Activated naive CD4-positive, alpha-beta T cell treated with anti-CD3 and anti-CD28 coated beads, Interleukin-2, amount 10 ng/mL, durations not matched to agents 7 days and 5 days (primary cell): ENCODE results near the gene KRT80.

Experiments
- CTCF ChIA-PET: fragments of 350-600 bp; sonication (Branson Sonifier 250); formaldehyde crosslinking; loops from one replicate; lab custom pipeline; 2021; ENCODE audit warnings: antibody characterized with exemption; lab: Charles Lee
- DNase-seq: peaks from one replicate; pipeline ENCODE4 v3.0.0-alpha.2; 2020
- H3K27ac Mint-ChIP-seq: one replicate; pipeline ENCODE4 v1.8.0; 2021; ENCODE audit warnings: mild to moderate bottlenecking, moderate library complexity, mixed read lengths
- H3K27me3 Mint-ChIP-seq: one replicate; pipeline ENCODE4 v1.8.0; 2021; ENCODE audit warnings: mild to moderate bottlenecking, mixed read lengths
- H3K36me3 Mint-ChIP-seq: one replicate; pipeline ENCODE4 v1.8.0; 2021; ENCODE audit warnings: mixed read lengths
- H3K4me1 Mint-ChIP-seq: one replicate; pipeline ENCODE4 v1.8.0; 2021; ENCODE audit warnings: mixed read lengths
- H3K4me3 Mint-ChIP-seq: one replicate; pipeline ENCODE4 v1.8.0; 2021; ENCODE audit warnings: mild to moderate bottlenecking, moderate library complexity, mixed read lengths
- H3K9me3 Mint-ChIP-seq: one replicate; pipeline ENCODE4 v1.8.0; 2021; ENCODE audit warnings: mixed read lengths

Gene KRT80

GRCh38 chr12:52222692-52223091 is 30.9 kb upstream of the KRT80 start:
- CTCF ChIA-PET = interaction anchor here (0.8 to 6.4 kb wide), 16 partner anchors 8 to 147 kb away, joined by 3 to 89 read pairs (median 8); partner anchors contain the start of gene KRT80

GRCh38 chr12:52221912-52222457 is 30.2 kb upstream of the KRT80 start:
- H3K36me3 Mint-ChIP-seq = no peaks in the 10 kb centered on the region
- CTCF ChIA-PET = interaction anchor here (0.6 to 6.4 kb wide), 30 partner anchors 8 to 358 kb away, joined by 3 to 89 read pairs (median 5); partner anchors contain the start of gene KRT80
- H3K27me3 Mint-ChIP-seq = peaks cover 65% of the 10 kb centered on the region
- H3K4me3 Mint-ChIP-seq = no peak overlapping the region
- DNase-seq = peak; percentile 88
- H3K9me3 Mint-ChIP-seq = no peaks in the 10 kb centered on the region
- no peak overlapping the region for H3K27ac Mint-ChIP-seq
- peaks cover 5% of the 10 kb centered on the region for H3K4me1 Mint-ChIP-seq

More at GRCh38 chr12:52222692-52223091, 30.9 kb upstream of the KRT80 start:
- no peak for DNase-seq
- H3K36me3 Mint-ChIP-seq = no peaks in the 10 kb centered on the region
- H3K4me1 Mint-ChIP-seq = peaks cover 5% of the 10 kb centered on the region
- peaks cover 66% of the 10 kb centered on the region for H3K27me3 Mint-ChIP-seq
- H3K4me3 Mint-ChIP-seq = no peak overlapping the region
- no peaks in the 10 kb centered on the region for H3K9me3 Mint-ChIP-seq
- H3K27ac Mint-ChIP-seq = no peak overlapping the region

GRCh38 chr12:52221070-52221781 is 29.4 kb upstream of the KRT80 start:
- peaks cover 5% of the 10 kb centered on the region for H3K4me1 Mint-ChIP-seq
- DNase-seq = no peak
- peaks cover 61% of the 10 kb centered on the region for H3K27me3 Mint-ChIP-seq
- CTCF ChIA-PET = interaction anchor here (0.6 to 6.4 kb wide), 32 partner anchors 8 to 658 kb away, joined by 3 to 89 read pairs (median 5); partner anchors contain the start of genes KRT7 and KRT80
- no peak overlapping the region for H3K27ac Mint-ChIP-seq
- no peaks in the 10 kb centered on the region for H3K9me3 Mint-ChIP-seq
- H3K36me3 Mint-ChIP-seq = no peaks in the 10 kb centered on the region
- H3K4me3 Mint-ChIP-seq = no peak overlapping the region

GRCh38 chr12:52220477-52220876 is 28.7 kb upstream of the KRT80 start:
- Mint-ChIP-seq H3K27me3 (peaks cover 61% of the 10 kb centered on the region), H3K9me3 (no peaks in the 10 kb centered on the region), H3K4me3 (no peak overlapping the region), H3K36me3 (no peaks in the 10 kb centered on the region), H3K27ac (no peak overlapping the region), H3K4me1 (peaks cover 5% of the 10 kb centered on the region)
- no peak for DNase-seq
- CTCF ChIA-PET = interaction anchor here (1.1 to 6.4 kb wide), 10 partner anchors 10 to 659 kb away, joined by 3 to 89 read pairs (median 8); partner anchors contain the start of gene KRT7

- CTCF ChIA-PET = no interaction called here
- H3K27me3 Mint-ChIP-seq = peaks cover 61% of the 10 kb centered on the region
- H3K4me3 Mint-ChIP-seq = no peak overlapping the region
- H3K9me3 Mint-ChIP-seq = no peaks in the 10 kb centered on the region
- H3K27ac Mint-ChIP-seq = no peak overlapping the region
- H3K36me3 Mint-ChIP-seq = no peaks in the 10 kb centered on the region
- no peak for DNase-seq
- H3K4me1 Mint-ChIP-seq = peaks cover 5% of the 10 kb centered on the region
These were observed 26.2 kb upstream of the KRT80 start for GRCh38 chr12:52218001-52218400.

GRCh38 chr12:52217223-52217622 is 25.4 kb upstream of the KRT80 start:
- Mint-ChIP-seq H3K27ac (no peak overlapping the region), H3K36me3 (no peaks in the 10 kb centered on the region), H3K4me3 (no peak overlapping the region), H3K27me3 (peaks cover 68% of the 10 kb centered on the region), H3K9me3 (no peaks in the 10 kb centered on the region), H3K4me1 (peaks cover 5% of the 10 kb centered on the region)
- CTCF ChIA-PET = interaction anchor here (1.1 kb wide), 1 partner anchor 69 kb away, joined by 3 read pairs; no protein-coding TSS in a partner anchor
- DNase-seq = no peak

GRCh38 chr12:52216807-52217206 is 25.0 kb upstream of the KRT80 start:
- CTCF ChIA-PET = interaction anchor here (0.8 to 1.1 kb wide), 2 partner anchors 64 to 70 kb away, joined by 3 read pairs; no protein-coding TSS in a partner anchor
- H3K27me3 Mint-ChIP-seq = peaks cover 68% of the 10 kb centered on the region
- no peak overlapping the region for H3K27ac Mint-ChIP-seq
- peaks cover under 1% of the 10 kb centered on the region for H3K4me1 Mint-ChIP-seq
- no peak for DNase-seq
- H3K4me3 Mint-ChIP-seq = no peak overlapping the region
- H3K9me3 Mint-ChIP-seq = no peaks in the 10 kb centered on the region
- no peaks in the 10 kb centered on the region for H3K36me3 Mint-ChIP-seq

- Mint-ChIP-seq H3K27me3 (peaks cover 74% of the 10 kb centered on the region), H3K36me3 (no peaks in the 10 kb centered on the region), H3K27ac (no peak overlapping the region), H3K9me3 (no peaks in the 10 kb centered on the region), H3K4me3 (no peak overlapping the region), H3K4me1 (no peaks in the 10 kb centered on the region)
- no peak for DNase-seq
- CTCF ChIA-PET = interaction anchor here (0.8 to 1.3 kb wide), 4 partner anchors 22 to 664 kb away, joined by 3 to 4 read pairs (median 4); no protein-coding TSS in a partner anchor
These were observed 24.3 kb upstream of the KRT80 start for GRCh38 chr12:52216100-52216499.

- no peak overlapping the region for H3K27ac Mint-ChIP-seq
- peaks cover 77% of the 10 kb centered on the region for H3K27me3 Mint-ChIP-seq
- CTCF ChIA-PET = interaction anchor here (1.1 to 1.3 kb wide), 3 partner anchors 23 to 664 kb away, joined by 3 to 4 read pairs (median 4); no protein-coding TSS in a partner anchor
- DNase-seq = no peak
- no peaks in the 10 kb centered on the region for H3K36me3 Mint-ChIP-seq
- H3K4me1 Mint-ChIP-seq = no peaks in the 10 kb centered on the region
- H3K4me3 Mint-ChIP-seq = no peak overlapping the region
- no peaks in the 10 kb centered on the region for H3K9me3 Mint-ChIP-seq
These were observed 23.8 kb upstream of the KRT80 start for GRCh38 chr12:52215587-52216031.

GRCh38 chr12:52214421-52214802 is 22.6 kb upstream of the KRT80 start:
- no peak overlapping the region for H3K4me3 Mint-ChIP-seq
- no peaks in the 10 kb centered on the region for H3K9me3 Mint-ChIP-seq
- no peaks in the 10 kb centered on the region for H3K36me3 Mint-ChIP-seq
- CTCF ChIA-PET = interaction anchor here (0.9 to 1.6 kb wide), 5 partner anchors 11 to 80 kb away, joined by 3 to 8 read pairs (median 5); no protein-coding TSS in a partner anchor
- H3K27ac Mint-ChIP-seq = no peak overlapping the region
- peaks cover 73% of the 10 kb centered on the region for H3K27me3 Mint-ChIP-seq
- no peaks in the 10 kb centered on the region for H3K4me1 Mint-ChIP-seq
- no peak for DNase-seq

- CTCF ChIA-PET = interaction anchor here (0.7 to 2.3 kb wide), 15 partner anchors 8 to 81 kb away, joined by 3 to 8 read pairs (median 5); no protein-coding TSS in a partner anchor
- no peaks in the 10 kb centered on the region for H3K36me3 Mint-ChIP-seq
- H3K27me3 Mint-ChIP-seq = peaks cover 74% of the 10 kb centered on the region
- no peaks in the 10 kb centered on the region for H3K4me1 Mint-ChIP-seq
- no peak overlapping the region for H3K4me3 Mint-ChIP-seq
- no peaks in the 10 kb centered on the region for H3K9me3 Mint-ChIP-seq
- H3K27ac Mint-ChIP-seq = no peak overlapping the region
- DNase-seq = peak; percentile 82
These were observed 22.0 kb upstream of the KRT80 start for GRCh38 chr12:52213564-52214420.

- no peak overlapping the region for H3K27ac Mint-ChIP-seq
- CTCF ChIA-PET = interaction anchor here (0.7 to 4.3 kb wide), 16 partner anchors 8 to 149 kb away, joined by 3 to 23 read pairs (median 5); no protein-coding TSS in a partner anchor
- H3K9me3 Mint-ChIP-seq = no peaks in the 10 kb centered on the region
- DNase-seq = no peak
- H3K36me3 Mint-ChIP-seq = no peaks in the 10 kb centered on the region
- no peak overlapping the region for H3K4me3 Mint-ChIP-seq
- peaks cover 78% of the 10 kb centered on the region for H3K27me3 Mint-ChIP-seq
- H3K4me1 Mint-ChIP-seq = no peaks in the 10 kb centered on the region
These were observed 21.1 kb upstream of the KRT80 start for GRCh38 chr12:52212701-52213563.
